Activated naive CD8-positive, alpha-beta T cell treated with anti-CD3 and anti-CD28 coated beads, Interleukin-2, amount 50 U/mL, for 24 hours (primary cell): Measurements from ENCODE around the gene ABCA4.
"Not testable (repeated sequence)": the region's sequence is repeated elsewhere in the genome, so short reads cannot be mapped to it uniquely, and the experiment has no call there.

Experiments
- ATAC-seq: fragments of 150-1000 bp; cut with Tn5 transposase; one replicate; pipeline ENCODE4 v1.10.0; 2021
- DNase-seq: peaks from one replicate; pipeline ENCODE4 v3.0.0; 2021
- H3K27ac Mint-ChIP-seq: one replicate; pipeline ENCODE4 v1.8.0; 2021; ENCODE audit warnings: mild to moderate bottlenecking, mixed read lengths
- H3K27me3 Mint-ChIP-seq: one replicate; pipeline ENCODE4 v1.8.0; 2021; ENCODE audit warnings: mixed read lengths
- H3K36me3 Mint-ChIP-seq: one replicate; pipeline ENCODE4 v1.8.0; 2021; ENCODE audit warnings: low read depth, mixed read lengths
- H3K4me1 Mint-ChIP-seq: one replicate; pipeline ENCODE4 v1.8.0; 2021; ENCODE audit warnings: mixed read lengths
- H3K4me3 Mint-ChIP-seq: one replicate; pipeline ENCODE4 v1.8.0; 2021; ENCODE audit warnings: mild to moderate bottlenecking, moderate library complexity, mixed read lengths
- H3K9me3 Mint-ChIP-seq: one replicate; pipeline ENCODE4 v1.8.0; 2021; ENCODE audit warnings: mixed read lengths

The ABCA4 gene

DNA sequence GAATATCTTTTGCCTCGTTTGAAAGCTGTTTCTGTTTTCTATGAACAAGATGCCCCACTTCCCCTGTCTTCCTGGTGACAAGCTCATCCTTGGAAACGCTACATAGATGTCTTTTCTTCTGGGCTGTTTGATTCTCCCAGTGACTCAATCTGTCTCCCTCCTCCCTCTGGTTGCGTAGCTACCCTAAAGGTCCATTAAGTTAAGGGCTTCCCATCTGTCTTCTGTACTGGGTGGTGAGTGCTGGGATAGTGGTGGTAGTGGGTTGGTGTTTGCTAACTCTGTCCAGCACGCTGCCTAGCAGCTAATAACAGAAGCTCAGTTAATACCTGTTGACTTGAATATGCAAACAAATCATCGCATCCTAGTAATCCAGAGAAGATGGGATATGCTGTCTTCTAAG lies 161.5 kb downstream of the ABCA4 start:
- no peak overlapping the region for H3K4me3 Mint-ChIP-seq
- no peak overlapping the region for H3K27ac Mint-ChIP-seq
- ATAC-seq (no peak), DNase-seq (no peak)
- H3K36me3 Mint-ChIP-seq = peaks cover 2% of the 10 kb centered on the region
- H3K4me1 Mint-ChIP-seq = peaks cover under 1% of the 10 kb centered on the region
- peaks cover 1% of the 10 kb centered on the region for H3K27me3 Mint-ChIP-seq
- H3K9me3 Mint-ChIP-seq = peaks cover 29% of the 10 kb centered on the region

DNA sequence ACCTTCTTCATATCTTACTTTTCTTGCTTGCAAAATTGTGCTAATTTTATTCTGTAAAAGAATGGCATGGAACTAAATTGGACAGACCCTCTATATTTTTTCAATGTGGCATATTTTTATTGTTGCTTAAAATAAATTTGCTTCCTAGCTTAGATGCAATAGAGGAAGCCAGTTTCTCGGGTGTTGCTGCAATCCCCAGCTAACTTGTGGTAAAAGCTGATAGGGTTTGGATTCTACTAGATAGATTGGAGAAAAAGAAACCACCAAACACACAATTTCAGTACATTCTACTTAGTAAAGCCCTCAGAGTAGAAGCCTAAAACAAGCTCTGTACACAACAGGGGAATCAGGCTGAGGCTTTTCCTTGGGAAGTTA lies 162.2 kb downstream of the ABCA4 start:
- Mint-ChIP-seq H3K9me3 (peaks cover 33% of the 10 kb centered on the region), H3K4me1 (no peaks in the 10 kb centered on the region), H3K27ac (no peak overlapping the region), H3K27me3 (peaks cover 1% of the 10 kb centered on the region), H3K36me3 (peaks cover 2% of the 10 kb centered on the region), H3K4me3 (no peak overlapping the region)
- ATAC-seq (no peak), DNase-seq (no peak)

DNA sequence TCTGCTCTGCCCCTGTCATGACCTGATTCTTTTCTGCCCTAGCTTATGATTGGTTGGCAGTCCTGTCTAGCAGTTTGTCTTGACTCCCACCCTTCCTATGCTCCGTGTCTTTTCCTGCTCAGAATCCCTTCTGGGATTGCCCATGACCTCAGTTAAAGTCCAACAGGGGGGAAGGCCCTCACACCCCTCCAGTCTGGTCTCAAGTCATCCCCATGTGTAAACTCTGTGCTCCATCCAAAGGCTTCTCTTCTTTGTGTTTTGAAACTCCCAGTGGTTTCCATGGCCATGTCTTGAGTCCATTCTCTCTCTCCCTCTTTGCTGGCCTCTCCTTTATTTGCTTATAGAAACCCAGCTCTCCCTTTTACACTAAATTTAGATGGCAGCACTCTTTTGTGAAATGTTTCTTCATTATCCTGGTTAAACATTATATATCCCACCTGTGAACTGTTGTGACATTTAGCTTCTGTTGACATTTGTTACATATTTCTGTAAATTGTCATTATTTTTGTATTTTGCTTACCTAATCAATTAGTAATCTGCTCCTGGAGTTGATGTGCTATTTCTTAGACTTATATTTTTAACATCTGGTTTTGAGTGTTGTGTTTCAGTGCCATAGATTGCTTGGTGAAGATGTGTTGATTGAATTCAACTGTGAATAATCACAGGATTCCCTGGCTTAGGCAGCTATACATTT lies 162.8 kb downstream of the ABCA4 start:
- no peaks in the 10 kb centered on the region for H3K4me1 Mint-ChIP-seq
- H3K9me3 Mint-ChIP-seq = peaks cover 33% of the 10 kb centered on the region
- H3K27ac Mint-ChIP-seq = no peak overlapping the region
- no peak for DNase-seq
- H3K36me3 Mint-ChIP-seq = peaks cover 2% of the 10 kb centered on the region
- H3K27me3 Mint-ChIP-seq = peaks cover 1% of the 10 kb centered on the region
- no peak overlapping the region for H3K4me3 Mint-ChIP-seq
- no peak for ATAC-seq

DNA sequence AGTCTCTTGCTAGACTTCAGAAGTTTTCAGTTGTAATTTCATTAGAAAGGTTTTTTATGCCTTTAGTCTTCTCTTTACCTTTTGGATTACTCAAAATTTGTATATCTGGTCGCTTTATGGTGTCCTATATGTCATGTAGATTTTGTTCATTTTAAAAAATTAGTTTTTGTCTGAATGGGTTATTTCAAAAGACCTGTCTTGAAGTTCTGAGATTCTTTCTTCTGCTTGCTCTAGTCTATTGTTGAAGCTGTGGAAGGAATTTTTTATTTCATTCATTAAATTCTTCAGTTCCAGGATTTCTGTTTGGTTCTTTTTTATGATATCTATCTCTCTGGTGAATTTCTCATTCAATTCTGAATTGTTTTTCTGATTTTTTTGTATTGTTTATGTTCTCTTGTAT lies 165.2 kb downstream of the ABCA4 start:
- Mint-ChIP-seq H3K4me1 (no peaks in the 10 kb centered on the region), H3K36me3 (peaks cover 2% of the 10 kb centered on the region), H3K9me3 (peaks cover 42% of the 10 kb centered on the region), H3K27me3 (peaks cover 1% of the 10 kb centered on the region), H3K4me3 (no peak overlapping the region), H3K27ac (no peak overlapping the region)
- no peak for DNase-seq
- ATAC-seq = no peak

DNA sequence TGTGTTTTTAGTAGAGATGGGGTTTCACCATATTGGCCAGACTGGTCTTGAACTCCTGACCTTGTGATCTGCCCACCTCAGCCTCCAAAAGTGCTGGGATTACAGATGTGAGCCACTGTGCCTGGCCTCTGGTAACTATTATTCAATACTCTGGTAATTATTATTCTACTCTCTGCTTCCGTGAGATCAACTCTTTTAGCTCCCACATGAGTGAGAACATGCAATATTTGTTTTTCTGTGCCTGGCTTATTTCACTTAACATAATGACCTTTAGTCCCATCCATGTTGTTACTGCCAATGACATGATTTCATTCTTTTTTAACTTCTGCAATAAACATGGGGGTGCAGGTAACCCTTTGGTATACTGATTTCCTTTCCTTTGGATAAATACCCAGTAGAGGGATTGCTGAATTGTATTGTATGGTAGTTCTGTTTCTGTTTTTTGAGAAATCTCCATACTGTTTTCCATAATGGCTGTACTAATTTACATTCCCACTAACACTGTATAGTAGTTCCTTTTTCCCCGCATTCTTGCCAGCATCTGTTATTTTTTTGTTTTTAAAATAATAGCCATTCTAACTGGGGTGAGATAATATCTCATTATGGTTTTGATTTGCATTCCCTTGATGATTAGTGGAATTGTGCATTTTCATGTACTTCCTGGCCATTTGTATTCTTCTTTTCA lies 173.8 kb downstream of the ABCA4 start:
- not testable (repeated sequence) for H3K4me3 Mint-ChIP-seq, H3K27me3 Mint-ChIP-seq, H3K36me3 Mint-ChIP-seq, ATAC-seq, DNase-seq, H3K27ac Mint-ChIP-seq, H3K4me1 Mint-ChIP-seq
- H3K9me3 Mint-ChIP-seq = peaks cover 17% of the 10 kb centered on the region
